Mammary epithelial cell (primary cell): ENCODE data around the gene SPATC1L.

ENCODE experiments used
- EZH2 ChIP-seq: IDR thresholded peaks from 2 replicates; pipeline ENCODE4 v1.6.1; 2012; ENCODE audit warnings: low read length, inconsistent platforms, borderline replicate concordance
- TF ChIP-seq, protein P1 (sequence below), 2 donors: IDR thresholded peaks in 1 of 2; conservative IDR thresholded peaks in 1 of 2; 2 replicates each; pipeline ENCODE4 v1.5.1; 2011 to 2012; ENCODE audit warnings: inconsistent platforms in 2 of 2, low read length in 2 of 2, mild to moderate bottlenecking in 2 of 2, control low read depth in 1 of 2, low read depth in 1 of 2; ENCODE audit not compliant: insufficient read depth in 1 of 2; ENCODE audit errors: extremely low read depth in 1 of 2

GRCh38 chr21:46159841-46160656 lies 24.2 kb downstream of the SPATC1L start:
- TF ChIP-seq, protein P1, sequence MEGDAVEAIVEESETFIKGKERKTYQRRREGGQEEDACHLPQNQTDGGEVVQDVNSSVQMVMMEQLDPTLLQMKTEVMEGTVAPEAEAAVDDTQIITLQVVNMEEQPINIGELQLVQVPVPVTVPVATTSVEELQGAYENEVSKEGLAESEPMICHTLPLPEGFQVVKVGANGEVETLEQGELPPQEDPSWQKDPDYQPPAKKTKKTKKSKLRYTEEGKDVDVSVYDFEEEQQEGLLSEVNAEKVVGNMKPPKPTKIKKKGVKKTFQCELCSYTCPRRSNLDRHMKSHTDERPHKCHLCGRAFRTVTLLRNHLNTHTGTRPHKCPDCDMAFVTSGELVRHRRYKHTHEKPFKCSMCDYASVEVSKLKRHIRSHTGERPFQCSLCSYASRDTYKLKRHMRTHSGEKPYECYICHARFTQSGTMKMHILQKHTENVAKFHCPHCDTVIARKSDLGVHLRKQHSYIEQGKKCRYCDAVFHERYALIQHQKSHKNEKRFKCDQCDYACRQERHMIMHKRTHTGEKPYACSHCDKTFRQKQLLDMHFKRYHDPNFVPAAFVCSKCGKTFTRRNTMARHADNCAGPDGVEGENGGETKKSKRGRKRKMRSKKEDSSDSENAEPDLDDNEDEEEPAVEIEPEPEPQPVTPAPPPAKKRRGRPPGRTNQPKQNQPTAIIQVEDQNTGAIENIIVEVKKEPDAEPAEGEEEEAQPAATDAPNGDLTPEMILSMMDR (conservative IDR thresholded peaks at IDR 0.05 in 1 of 2, IDR thresholded peaks at IDR 0.05 in 1 of 2; ENCODE audit: extremely low read depth in 1 of 2, insufficient read depth in 1 of 2, low read depth in 1 of 2, low read length in 2 of 2): no peak
- TF ChIP-seq EZH2: no peak
